Uterus (tissue), 4 donors: ENCODE results near the gene PAX4. TPM values are rescaled to one million over a fixed set of nuclear protein-coding genes. Genes with fewer than 3 reads are reported as not detected.

Experiments used
- DNase-seq, 2 donors: peaks; one replicate each; pipeline ENCODE4 v3.0.0-alpha.2; 2019 to 2020
- H3K27ac ChIP-seq, 2 donors: fragments of 200-600 bp; sonication (generic); 1 replicate in 1 of 2; 2 replicates in 1 of 2; pipeline ENCODE4 v1.5.1; 2016 to 2018
- H3K27me3 ChIP-seq, 2 donors: fragments of 200-600 bp; sonication (generic); one replicate each; pipeline ENCODE4 v1.5.1; 2018 to 2019; ENCODE audit warnings: control low read depth in 1 of 2
- H3K36me3 ChIP-seq, 2 donors: fragments of 200-600 bp; sonication (generic); one replicate each; pipeline ENCODE4 v1.5.1; 2019; ENCODE audit warnings: control low read depth in 1 of 2
- H3K4me1 ChIP-seq, 2 donors: fragments of 200-600 bp; sonication (generic); one replicate each; pipeline ENCODE4 v1.5.1; 2018 to 2019; ENCODE audit warnings: control low read depth in 1 of 2
- H3K4me3 ChIP-seq, 2 donors: fragments of 200-600 bp; sonication (generic); 1 replicate in 1 of 2; 2 replicates in 1 of 2; pipeline ENCODE4 v1.5.1; 2018 to 2019; ENCODE audit warnings: mild to moderate bottlenecking in 1 of 2
- H3K9me3 ChIP-seq, 2 donors: fragments of 200-600 bp; sonication (generic); one replicate each; pipeline ENCODE4 v1.5.1; 2019; ENCODE audit warnings: control low read depth in 1 of 2
- POLR2A ChIP-seq, 2 donors: fragments of 450-650 bp; IDR thresholded peaks; one replicate each; pipeline ENCODE4 v1.6.1; 2016; ENCODE audit warnings: antibody characterized with exemption in 2 of 2, mild to moderate bottlenecking in 1 of 2, moderate library complexity in 1 of 2
- intact Hi-C: fragments of 100-400 bp; cut with DNase I; formaldehyde crosslinking; loops from one replicate; pipeline ENCODE4 v1.15.1; 2023; ENCODE audit warnings: low total_unique reads
- total RNA-seq, 4 donors: library from RNA; depleted of rRNA in 3 of 4; stranded (reverse); fragments of >200 nt in 3 of 4; gene quantifications; one replicate each; pipeline versions ENCODE4 v1.1.0 to v1.2.4, GENCODE V29; 2014 to 2023
- TF ChIP-seq, protein P1 (sequence below), 4 experiments: fragments of 200-600 bp in 2 of 4; fragments of 450-650 bp in 2 of 4; sonication (generic) in 2 of 4; IDR thresholded peaks; one replicate each; pipeline ENCODE4 v1.5.1; 2016 to 2019; ENCODE audit warnings: antibody characterized with exemption in 4 of 4, mild to moderate bottlenecking in 2 of 4, moderate library complexity in 1 of 4
- donor health status: DM: yes; HTN: yes; CAD: no.

PAX4 gene, protein sequence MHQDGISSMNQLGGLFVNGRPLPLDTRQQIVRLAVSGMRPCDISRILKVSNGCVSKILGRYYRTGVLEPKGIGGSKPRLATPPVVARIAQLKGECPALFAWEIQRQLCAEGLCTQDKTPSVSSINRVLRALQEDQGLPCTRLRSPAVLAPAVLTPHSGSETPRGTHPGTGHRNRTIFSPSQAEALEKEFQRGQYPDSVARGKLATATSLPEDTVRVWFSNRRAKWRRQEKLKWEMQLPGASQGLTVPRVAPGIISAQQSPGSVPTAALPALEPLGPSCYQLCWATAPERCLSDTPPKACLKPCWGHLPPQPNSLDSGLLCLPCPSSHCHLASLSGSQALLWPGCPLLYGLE
- total RNA-seq, result not detected

DNA sequence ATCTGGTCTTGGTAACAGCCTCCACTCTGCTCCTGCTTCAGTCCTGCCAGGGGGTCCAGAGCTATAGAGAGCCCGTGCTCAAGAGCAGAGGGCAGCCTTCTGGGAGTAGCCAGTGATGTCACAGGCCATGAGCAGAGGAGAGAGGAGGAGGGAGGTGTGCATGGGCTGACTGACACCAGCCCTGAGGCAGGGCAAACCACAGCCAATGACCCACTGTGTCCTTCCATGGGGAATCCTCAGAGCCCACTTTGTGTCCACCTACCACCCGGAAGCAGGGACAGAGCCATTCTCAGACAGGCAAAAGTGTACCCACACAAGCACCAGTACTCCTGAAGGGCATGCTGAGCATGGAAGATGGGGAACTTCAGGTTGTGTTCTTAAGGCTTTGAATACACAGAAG lies at the start of gene PAX4:
PAX4 (minus strand) TSS at position 101 of the 400 bp plus-strand sequence. CDS start 2,214 bp downstream, outside the sequence.
- intact Hi-C loops, result no loop called here
- no peak within 1 kb of the TSS for H3K4me3 ChIP-seq
- no peaks in the 10 kb centered on the region for H3K9me3 ChIP-seq
- H3K27ac ChIP-seq, result no peak within 1 kb of the TSS
- no peak for TF ChIP-seq POLR2A (IDR thresholded peaks at IDR 0.05)
- TF ChIP-seq, protein P1, sequence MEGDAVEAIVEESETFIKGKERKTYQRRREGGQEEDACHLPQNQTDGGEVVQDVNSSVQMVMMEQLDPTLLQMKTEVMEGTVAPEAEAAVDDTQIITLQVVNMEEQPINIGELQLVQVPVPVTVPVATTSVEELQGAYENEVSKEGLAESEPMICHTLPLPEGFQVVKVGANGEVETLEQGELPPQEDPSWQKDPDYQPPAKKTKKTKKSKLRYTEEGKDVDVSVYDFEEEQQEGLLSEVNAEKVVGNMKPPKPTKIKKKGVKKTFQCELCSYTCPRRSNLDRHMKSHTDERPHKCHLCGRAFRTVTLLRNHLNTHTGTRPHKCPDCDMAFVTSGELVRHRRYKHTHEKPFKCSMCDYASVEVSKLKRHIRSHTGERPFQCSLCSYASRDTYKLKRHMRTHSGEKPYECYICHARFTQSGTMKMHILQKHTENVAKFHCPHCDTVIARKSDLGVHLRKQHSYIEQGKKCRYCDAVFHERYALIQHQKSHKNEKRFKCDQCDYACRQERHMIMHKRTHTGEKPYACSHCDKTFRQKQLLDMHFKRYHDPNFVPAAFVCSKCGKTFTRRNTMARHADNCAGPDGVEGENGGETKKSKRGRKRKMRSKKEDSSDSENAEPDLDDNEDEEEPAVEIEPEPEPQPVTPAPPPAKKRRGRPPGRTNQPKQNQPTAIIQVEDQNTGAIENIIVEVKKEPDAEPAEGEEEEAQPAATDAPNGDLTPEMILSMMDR (IDR thresholded peaks at IDR 0.05), result no peak
- H3K36me3 ChIP-seq, result no peaks in the 10 kb centered on the region
- H3K27me3 ChIP-seq, result no peaks in the 10 kb centered on the region
- DNase-seq, result no peak
- H3K4me1 ChIP-seq, result no peaks in the 10 kb centered on the region

DNA sequence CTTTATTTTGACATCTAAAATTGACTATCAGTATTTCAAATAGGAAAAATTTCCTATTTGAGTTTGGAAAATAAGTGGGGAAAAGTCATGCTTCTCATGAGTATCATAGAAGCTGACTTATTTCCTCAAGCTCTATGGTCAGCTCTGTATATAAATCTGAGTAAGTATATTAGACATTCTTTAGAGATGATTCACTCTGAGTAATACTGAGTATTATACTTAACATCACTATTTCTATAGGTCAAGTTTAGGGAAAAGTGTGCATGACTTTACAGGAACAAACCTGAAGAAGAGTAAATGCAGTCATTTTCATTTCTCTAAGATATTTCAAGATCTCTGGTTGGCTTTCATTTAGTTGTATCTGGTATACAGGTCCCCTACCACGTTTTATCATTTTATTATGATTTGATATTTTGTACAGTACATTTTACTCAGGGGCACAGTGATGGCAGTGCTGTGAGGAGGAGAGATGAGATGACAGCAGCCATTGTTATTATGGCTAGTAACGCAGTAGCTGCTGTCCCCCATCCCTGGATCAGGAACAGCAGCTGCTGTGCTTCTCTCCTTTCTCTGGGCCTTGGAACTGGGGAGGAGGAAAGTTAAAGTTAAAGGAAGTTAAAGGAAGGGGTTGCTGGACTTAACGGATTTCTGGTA lies 49.2 kb upstream of the PAX4 start:
- Histone ChIP-seq H3K4me3 (no peak overlapping the region), H3K27me3 (no peaks in the 10 kb centered on the region), H3K36me3 (no peaks in the 10 kb centered on the region), H3K9me3 (no peaks in the 10 kb centered on the region), H3K4me1 (no peaks in the 10 kb centered on the region), H3K27ac (no peak overlapping the region)
- no peak for DNase-seq
- intact Hi-C loops, result no loop called here
- TF ChIP-seq POLR2A (IDR thresholded peaks at IDR 0.05), result no peak
- TF ChIP-seq, protein P1 (IDR thresholded peaks at IDR 0.05), result no peak

DNA sequence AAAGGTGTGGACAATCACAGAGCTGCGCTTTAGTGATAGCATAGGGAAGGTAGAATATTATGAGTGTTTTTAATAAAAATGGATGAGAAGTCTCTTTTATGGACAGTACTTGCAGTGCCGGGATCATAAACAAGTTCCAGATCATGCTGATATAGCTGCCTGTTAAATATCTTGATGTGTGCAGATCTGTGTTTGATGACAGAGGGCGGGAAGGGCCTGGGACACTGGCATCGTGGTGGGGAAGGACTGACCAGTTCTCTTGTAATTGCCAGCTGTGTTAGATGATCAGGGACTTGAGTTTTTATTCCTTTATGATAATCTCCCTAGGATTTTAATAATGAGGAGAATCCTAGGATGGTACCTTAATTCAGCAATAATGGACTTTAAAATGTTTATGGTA lies 48.7 kb upstream of the PAX4 start:
- no peaks in the 10 kb centered on the region for H3K4me1 ChIP-seq

DNA sequence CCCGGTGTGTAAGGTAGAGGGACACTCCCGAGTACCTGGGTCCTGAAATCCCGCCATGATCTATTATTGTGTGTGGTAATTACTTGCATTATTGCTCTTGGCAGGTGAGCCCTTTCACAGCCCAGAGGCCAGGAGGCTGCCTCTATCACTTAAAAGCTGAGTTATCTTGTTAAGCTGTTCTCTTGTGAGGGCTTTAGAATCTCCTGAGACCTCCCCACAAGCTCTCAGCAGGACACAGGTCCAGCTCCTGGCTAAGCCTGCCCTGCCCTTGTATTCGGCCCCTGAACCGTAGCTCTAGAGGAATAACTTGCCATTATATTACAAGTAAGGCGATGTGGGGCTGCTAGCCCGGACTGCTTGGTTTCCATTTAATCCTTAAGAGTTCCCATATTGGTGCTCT lies 48.0 kb upstream of the PAX4 start:
- H3K9me3 ChIP-seq, result no peaks in the 10 kb centered on the region
- no peak overlapping the region for H3K4me3 ChIP-seq
- no peaks in the 10 kb centered on the region for H3K4me1 ChIP-seq
- TF ChIP-seq POLR2A (IDR thresholded peaks at IDR 0.05), result no peak
- TF ChIP-seq, protein P1 (IDR thresholded peaks at IDR 0.05), result no peak
- H3K27me3 ChIP-seq, result no peaks in the 10 kb centered on the region
- no peak overlapping the region for H3K27ac ChIP-seq
- intact Hi-C loops, result no loop called here
- no peak for DNase-seq
- H3K36me3 ChIP-seq, result no peaks in the 10 kb centered on the region

More for the DNA sequence above, 48.7 kb upstream of the PAX4 start:
- H3K27ac ChIP-seq, result no peak overlapping the region
- H3K27me3 ChIP-seq, result no peaks in the 10 kb centered on the region
- no peak for DNase-seq
- intact Hi-C loops, result no loop called here
- H3K9me3 ChIP-seq, result no peaks in the 10 kb centered on the region
- H3K4me3 ChIP-seq, result no peak overlapping the region
- no peak for TF ChIP-seq POLR2A (IDR thresholded peaks at IDR 0.05)
- TF ChIP-seq, protein P1 (IDR thresholded peaks at IDR 0.05), result no peak
- H3K36me3 ChIP-seq, result no peaks in the 10 kb centered on the region

DNA sequence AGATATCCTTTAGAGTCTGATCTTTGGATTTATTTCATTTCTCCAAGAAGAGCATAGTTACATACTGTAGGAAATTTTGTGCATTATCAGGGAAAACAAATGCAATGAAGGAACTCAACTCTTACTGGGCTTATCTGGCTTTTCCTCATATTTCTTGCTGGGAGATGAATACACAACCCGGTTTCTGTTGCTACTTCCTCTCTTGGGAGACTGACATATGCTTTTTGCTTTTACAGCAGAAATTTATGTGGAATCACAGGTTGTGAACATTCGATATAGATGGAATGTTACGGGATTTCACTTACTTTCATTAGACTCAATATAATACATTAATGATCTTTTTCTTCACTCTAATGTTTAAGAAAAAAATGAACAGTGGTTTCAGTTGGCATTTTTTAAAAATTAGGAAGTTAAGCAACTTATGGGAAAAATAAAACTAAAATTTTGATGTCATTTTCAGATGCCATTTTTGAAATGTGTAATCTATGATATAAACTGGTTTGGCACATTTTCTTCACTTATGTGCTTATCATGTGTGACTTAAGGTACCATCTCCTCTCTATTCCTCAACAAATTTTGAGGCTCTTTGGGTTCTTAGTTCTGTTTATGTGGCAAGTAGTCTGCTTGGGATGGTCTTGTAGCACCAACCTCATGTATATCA lies 41.2 kb upstream of the PAX4 start:
- no peak for TF ChIP-seq POLR2A (IDR thresholded peaks at IDR 0.05)
- TF ChIP-seq, protein P1 (IDR thresholded peaks at IDR 0.05), result no peak
- H3K27me3 ChIP-seq, result no peaks in the 10 kb centered on the region
- no peak overlapping the region for H3K4me3 ChIP-seq
- H3K36me3 ChIP-seq, result no peaks in the 10 kb centered on the region
- H3K27ac ChIP-seq, result no peak overlapping the region
- no peaks in the 10 kb centered on the region for H3K4me1 ChIP-seq
- H3K9me3 ChIP-seq, result no peaks in the 10 kb centered on the region
- intact Hi-C loops, result no loop called here
- no peak for DNase-seq
